D341Med (cell line): ENCODE measurements around the gene MAP3K6.

Experiments used
- DNase-seq: peaks from one replicate; pipeline ENCODE4 v3.0.0; 2012; ENCODE audit warnings: low spot score

Gene MAP3K6

GRCh38 chr1:27355683-27356082 lies 11.1 kb downstream of the MAP3K6 start:
- no peak for DNase-seq

GRCh38 chr1:27353629-27354028 lies 13.1 kb downstream of the MAP3K6 start:
- DNase-seq = no peak

DNA sequence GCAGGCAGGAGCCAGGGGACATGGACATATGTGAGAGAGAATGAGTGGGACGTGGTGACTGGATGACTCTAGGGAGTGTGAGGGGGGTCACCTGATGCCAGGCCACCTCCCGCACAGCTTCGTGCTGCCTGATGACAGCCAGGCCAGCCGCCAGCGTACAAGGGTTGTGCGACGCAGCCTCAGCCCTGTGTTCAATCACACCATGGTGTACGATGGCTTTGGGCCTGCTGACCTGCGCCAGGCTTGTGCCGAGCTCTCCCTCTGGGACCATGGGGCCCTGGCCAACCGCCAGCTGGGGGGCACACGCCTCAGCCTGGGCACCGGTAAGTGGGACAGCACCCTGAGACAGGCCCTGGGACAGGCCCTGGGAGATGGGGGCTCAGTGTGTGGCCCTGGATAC lies 13.6 kb downstream of the MAP3K6 start:
- no peak for DNase-seq

- no peak for DNase-seq
Measured at GRCh38 chr1:27351541-27352107, 15.1 kb downstream of the MAP3K6 start.

GRCh38 chr1:27350663-27351540 lies 15.9 kb downstream of the MAP3K6 start:
- no peak for DNase-seq

DNA sequence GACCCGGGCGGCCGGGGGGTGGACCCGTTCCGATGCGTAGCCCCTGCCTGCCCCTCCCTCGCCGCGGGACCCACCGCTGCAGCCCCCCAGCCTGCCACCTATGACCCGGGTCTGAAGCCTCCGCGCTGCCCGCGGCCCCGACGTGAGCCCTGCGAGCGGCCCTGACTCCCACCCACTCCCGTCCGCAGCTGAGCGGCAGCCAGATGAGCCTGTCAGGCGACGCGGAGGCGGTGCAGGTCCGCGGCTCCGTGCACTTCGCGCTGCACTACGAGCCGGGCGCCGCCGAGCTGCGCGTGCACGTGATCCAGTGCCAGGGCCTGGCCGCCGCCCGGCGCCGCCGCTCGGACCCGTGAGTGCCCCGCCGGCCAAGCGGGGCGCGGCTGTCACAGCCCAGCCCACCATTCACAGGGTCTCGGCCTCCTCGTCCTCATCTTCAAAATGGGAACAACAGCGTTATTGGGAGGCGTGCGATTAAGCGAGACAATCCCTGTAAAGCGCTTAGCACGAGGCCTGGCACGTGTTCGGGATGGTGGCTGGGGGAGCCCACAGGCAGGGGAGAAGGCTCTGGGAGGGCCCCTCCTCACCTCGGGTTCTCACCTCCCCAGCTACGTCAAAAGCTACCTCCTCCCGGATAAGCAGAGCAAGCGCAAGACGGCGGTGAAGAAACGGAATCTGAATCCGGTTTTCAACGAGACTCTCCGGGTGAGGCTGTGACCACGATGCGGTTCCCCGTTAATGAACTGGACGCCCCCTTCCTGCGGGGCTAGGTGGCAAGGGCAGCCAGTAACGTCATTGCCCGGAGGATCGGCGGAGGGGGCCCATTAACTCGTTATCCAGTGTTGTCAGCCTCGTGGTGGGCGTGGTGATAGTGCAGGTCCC lies 16.7 kb downstream of the MAP3K6 start:
- DNase-seq = peak; percentile 85

GRCh38 chr1:27348861-27349783 lies 17.6 kb downstream of the MAP3K6 start:
- peak; percentile 84 for DNase-seq

DNA sequence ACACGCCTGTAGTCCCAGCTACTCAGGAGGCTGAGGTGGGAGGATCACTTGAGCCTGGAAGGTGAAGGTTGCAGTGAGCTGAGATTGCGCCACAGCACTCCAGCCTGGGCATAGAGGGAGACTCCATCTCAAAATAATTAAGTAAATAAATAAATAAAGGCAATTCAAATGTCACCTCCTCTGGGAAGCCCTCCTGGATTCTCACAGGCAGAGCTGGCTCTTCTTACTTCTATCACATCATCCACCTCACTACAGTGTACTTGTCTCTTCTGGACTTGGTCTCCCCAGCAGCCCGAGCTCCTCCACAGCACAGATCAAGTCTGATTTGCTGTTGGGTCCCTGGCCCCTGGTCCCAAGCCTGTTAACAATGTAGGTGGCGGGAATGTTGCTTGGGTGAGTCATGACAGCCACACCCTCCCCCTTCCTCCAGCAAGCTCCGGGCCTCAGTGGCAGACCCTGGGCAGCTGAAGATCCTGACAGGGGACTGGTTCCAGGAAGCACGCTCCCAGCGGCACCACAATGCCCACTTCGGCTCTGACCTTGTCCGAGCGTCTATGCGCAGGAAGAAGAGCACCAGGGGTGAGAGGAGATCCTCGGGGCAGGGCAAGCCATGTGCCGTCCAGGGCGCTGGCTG lies 19.7 kb downstream of the MAP3K6 start:
- DNase-seq = no peak

GRCh38 chr1:27346357-27346756 lies 20.4 kb downstream of the MAP3K6 start:
- DNase-seq = no peak

GRCh38 chr1:27345272-27345671 lies 21.5 kb downstream of the MAP3K6 start:
- no peak for DNase-seq

GRCh38 chr1:27343639-27344025 lies 23.1 kb downstream of the MAP3K6 start:
- DNase-seq = no peak

DNA sequence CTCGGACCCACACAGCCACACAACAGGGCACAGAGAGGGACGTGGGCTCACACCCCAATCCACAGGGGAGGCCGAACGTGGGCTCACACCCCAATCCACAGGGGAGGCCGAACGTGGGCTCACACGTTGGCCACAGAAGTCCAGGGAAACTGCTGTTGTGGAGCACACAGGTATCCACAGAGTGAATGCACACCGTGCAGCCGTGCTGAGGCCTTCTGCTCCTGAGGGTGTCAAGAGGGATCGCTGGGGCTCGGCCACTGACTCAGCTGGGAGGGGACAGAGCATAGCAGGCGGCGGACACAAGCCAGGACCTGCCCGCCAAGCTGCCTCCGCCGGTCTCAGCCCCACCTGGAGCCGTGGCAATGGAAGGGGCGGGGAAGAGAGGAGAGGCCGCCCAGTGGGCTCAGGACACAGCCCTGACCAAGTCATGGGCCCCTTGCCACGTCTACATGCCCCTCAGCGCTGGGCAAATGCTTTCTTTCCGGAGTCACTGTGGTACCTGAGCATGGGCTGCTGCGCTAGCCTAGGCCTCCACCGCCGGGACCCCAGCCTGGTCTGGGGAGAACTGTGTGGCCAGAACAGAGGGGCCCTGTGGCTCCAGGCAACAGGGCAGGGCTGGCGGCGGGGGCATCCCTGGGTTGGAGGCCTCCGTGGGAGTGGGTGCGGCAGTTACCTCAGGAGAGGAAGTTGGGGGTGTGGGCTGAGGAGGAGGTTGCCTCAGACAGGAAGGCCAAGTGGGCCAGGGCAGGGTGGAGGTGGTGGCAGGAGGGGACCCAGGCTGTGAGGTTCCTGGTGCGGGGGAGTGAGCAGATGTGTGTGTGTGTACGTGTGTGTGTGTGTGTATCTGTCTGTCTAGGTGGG lies 23.8 kb downstream of the MAP3K6 start:
- DNase-seq = no peak

GRCh38 chr1:27342391-27342777 lies 24.4 kb downstream of the MAP3K6 start:
- DNase-seq = no peak

GRCh38 chr1:27341525-27342252 lies 25.1 kb downstream of the MAP3K6 start, which contains the start of gene SYTL1:
Gene SYTL1 (plus strand): TSS chr1:27342022. CDS start chr1:27345335, 3,313 bp downstream.
- DNase-seq = peak; percentile 56

DNA sequence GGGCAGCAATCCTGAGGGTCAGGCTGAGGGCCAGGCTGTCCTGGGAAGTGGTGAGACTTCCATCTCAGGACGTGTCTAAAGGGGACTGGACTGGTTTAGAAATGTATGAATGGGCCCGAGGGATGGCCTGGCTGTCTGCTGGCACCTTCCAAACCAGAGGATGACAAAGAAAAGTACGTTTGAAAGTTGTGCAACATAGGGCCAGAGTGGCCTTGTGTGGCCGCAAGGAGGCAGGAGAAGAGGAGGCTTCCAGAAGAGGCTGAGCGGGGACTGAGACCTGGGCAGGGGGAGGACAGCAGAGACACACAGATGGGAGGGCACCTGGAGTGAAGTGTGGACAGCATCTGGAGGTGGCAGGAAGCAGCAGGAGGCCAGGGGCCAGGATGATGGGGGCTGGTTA lies 27.5 kb downstream of the MAP3K6 start:
- no peak for DNase-seq

GRCh38 chr1:27338751-27339150 lies 28.0 kb downstream of the MAP3K6 start:
- DNase-seq = no peak

GRCh38 chr1:27336756-27337155 lies 30.0 kb downstream of the MAP3K6 start:
- no peak for DNase-seq

GRCh38 chr1:27335506-27336422 lies 31.0 kb downstream of the MAP3K6 start:
- DNase-seq = no peak
